ENCODE data around the gene H19.

GRCh38 chr11:2041963-2042362 is 44.3 kb upstream of the H19 start:
- no peak for TF ChIP-seq RHOXF2B (CRISPR knock-in tag; conservative IDR thresholded peaks at IDR 0.05)
- TF ChIP-seq ZBTB33 (CRISPR knock-in tag; IDR thresholded peaks at IDR 0.05), result no peak
- no peak for TF ChIP-seq SUPT5H (IDR thresholded peaks at IDR 0.05)
- no peak for TF ChIP-seq CREM (IDR thresholded peaks at IDR 0.05; ENCODE audit: low read depth)
- no peak for TF ChIP-seq IRF1 (CRISPR knock-in tag; IDR thresholded peaks at IDR 0.05; ENCODE audit: borderline replicate concordance)
- TF ChIP-seq EP300 (IDR thresholded peaks at IDR 0.05; ENCODE audit: low read length), result no peak
- TF ChIP-seq, protein P1, sequence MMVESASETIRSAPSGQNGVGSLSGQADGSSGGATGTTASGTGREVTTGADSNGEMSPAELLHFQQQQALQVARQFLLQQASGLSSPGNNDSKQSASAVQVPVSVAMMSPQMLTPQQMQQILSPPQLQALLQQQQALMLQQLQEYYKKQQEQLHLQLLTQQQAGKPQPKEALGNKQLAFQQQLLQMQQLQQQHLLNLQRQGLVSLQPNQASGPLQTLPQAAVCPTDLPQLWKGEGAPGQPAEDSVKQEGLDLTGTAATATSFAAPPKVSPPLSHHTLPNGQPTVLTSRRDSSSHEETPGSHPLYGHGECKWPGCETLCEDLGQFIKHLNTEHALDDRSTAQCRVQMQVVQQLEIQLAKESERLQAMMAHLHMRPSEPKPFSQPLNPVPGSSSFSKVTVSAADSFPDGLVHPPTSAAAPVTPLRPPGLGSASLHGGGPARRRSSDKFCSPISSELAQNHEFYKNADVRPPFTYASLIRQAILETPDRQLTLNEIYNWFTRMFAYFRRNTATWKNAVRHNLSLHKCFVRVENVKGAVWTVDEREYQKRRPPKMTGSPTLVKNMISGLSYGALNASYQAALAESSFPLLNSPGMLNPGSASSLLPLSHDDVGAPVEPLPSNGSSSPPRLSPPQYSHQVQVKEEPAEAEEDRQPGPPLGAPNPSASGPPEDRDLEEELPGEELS (CRISPR knock-in tag; IDR thresholded peaks at IDR 0.05; ENCODE audit: borderline replicate concordance), result no peak
- no peak for TF ChIP-seq POLR2A (conservative IDR thresholded peaks at IDR 0.05)
- no peak for TF ChIP-seq SAFB2 (IDR thresholded peaks at IDR 0.05; ENCODE audit: borderline replicate concordance, low read depth, low read length, severe bottlenecking)
- TF ChIP-seq SIN3A (IDR thresholded peaks at IDR 0.05; ENCODE audit: borderline replicate concordance in 2 of 2, control insufficient read depth in 1 of 2, low read depth in 2 of 2, low read length in 2 of 2), result no peak
- no peak for TF ChIP-seq KLF1 (tag; IDR thresholded peaks at IDR 0.05)
- no peak for TF ChIP-seq MAX (CRISPR knock-in tag; IDR thresholded peaks at IDR 0.05)
- TF ChIP-seq MYBL2 (IDR thresholded peaks at IDR 0.05; ENCODE audit: low read depth), result no peak
- TF ChIP-seq MYBL2 (CRISPR knock-in tag; IDR thresholded peaks at IDR 0.05; ENCODE audit: borderline replicate concordance), result no peak
- TF ChIP-seq TBL1XR1 (IDR thresholded peaks at IDR 0.05; ENCODE audit: low read length in 2 of 2), result no peak

All from K562 (cell line).